ENCODE data around the gene OR4D6. TPM values are rescaled to one million over a fixed set of nuclear protein-coding genes. Genes with fewer than 3 reads are reported as not detected.

OR4D6 gene
- not detected for polyA plus RNA-seq (2013, experiment 1 of 2)
- polyA plus RNA-seq (2013, experiment 2 of 2) = not detected

- Histone ChIP-seq H2AK5ac (ENCODE audit: low read length) (no peak within 1 kb of the TSS), H3K9ac (ENCODE audit: low read length) (no peak within 1 kb of the TSS), H3K4me2 (ENCODE audit: low read length) (no peak within 1 kb of the TSS), H4K5ac (ENCODE audit: low read length) (no peak within 1 kb of the TSS), H4K8ac (ENCODE audit: low read depth, low read length) (no peak within 1 kb of the TSS), H3K4ac (ENCODE audit: low read depth, low read length) (no peak within 1 kb of the TSS), H2BK15ac (replicated peaks; ENCODE audit: low read depth) (no peak within 1 kb of the TSS), H3K79me1 (ENCODE audit: low read length) (no peaks in the 10 kb centered on the region), H3K23ac (ENCODE audit: low read length) (no peak within 1 kb of the TSS), H2BK5ac (ENCODE audit: low read length) (no peak within 1 kb of the TSS), H3K79me2 (ENCODE audit: control insufficient read depth, insufficient read depth, low read length) (no peaks in the 10 kb centered on the region), H3K18ac (ENCODE audit: low read length) (no peak within 1 kb of the TSS), H3K27ac (ENCODE audit: low read depth, low read length) (no peak within 1 kb of the TSS), H3K36me3 (ENCODE audit: control insufficient read depth, insufficient read depth, low read length) (no peaks in the 10 kb centered on the region), H3K56ac (ENCODE audit: low read length) (no peak within 1 kb of the TSS), H2BK120ac (ENCODE audit: low read depth, low read length) (no peak within 1 kb of the TSS), H3K4me1 (ENCODE audit: control insufficient read depth, low read depth, low read length) (no peaks in the 10 kb centered on the region), H3K4me3 (ENCODE audit: low read length) (no peak within 1 kb of the TSS), H3K27me3 (ENCODE audit: insufficient read depth, low read length, poor library complexity) (no peaks in the 10 kb centered on the region)
- no peak for DNase-seq
- WGBS (ENCODE audit: extremely low coverage, insufficient coverage, low lambda C conversion rate) = no CpG with 5 or more reads among the region's 2 CpGs
Observed at GRCh38 chr11:59456661-59457060, at the start of gene OR4D6. TSS of gene OR4D6 (plus strand) at chr11:59456961. CDS start at chr11:59456961, 0 bp downstream.

- no peak overlapping the region for H3K18ac ChIP-seq (ENCODE audit: low read length)
- no peak overlapping the region for H3K4ac ChIP-seq (ENCODE audit: low read depth, low read length)
- no peaks in the 10 kb centered on the region for H3K79me1 ChIP-seq (ENCODE audit: low read length)
- H3K56ac ChIP-seq (ENCODE audit: low read length) = no peak overlapping the region
- no peak overlapping the region for H3K27ac ChIP-seq (ENCODE audit: low read depth, low read length)
- no peaks in the 10 kb centered on the region for H3K4me1 ChIP-seq (ENCODE audit: control insufficient read depth, low read depth, low read length)
- no peak overlapping the region for H2BK15ac ChIP-seq (replicated peaks; ENCODE audit: low read depth)
- no peak overlapping the region for H3K23ac ChIP-seq (ENCODE audit: low read length)
- no peak overlapping the region for H4K5ac ChIP-seq (ENCODE audit: low read length)
- H3K79me2 ChIP-seq (ENCODE audit: control insufficient read depth, insufficient read depth, low read length) = no peaks in the 10 kb centered on the region
- no peak overlapping the region for H2AK5ac ChIP-seq (ENCODE audit: low read length)
- no peak overlapping the region for H3K4me3 ChIP-seq (ENCODE audit: low read length)
- H2BK120ac ChIP-seq (ENCODE audit: low read depth, low read length) = no peak overlapping the region
- no peak overlapping the region for H4K8ac ChIP-seq (ENCODE audit: low read depth, low read length)
- no peaks in the 10 kb centered on the region for H3K36me3 ChIP-seq (ENCODE audit: control insufficient read depth, insufficient read depth, low read length)
- H3K4me2 ChIP-seq (ENCODE audit: low read length) = no peak overlapping the region
- WGBS (ENCODE audit: extremely low coverage, insufficient coverage, low lambda C conversion rate) = no CpG with 5 or more reads among the region's 2 CpGs
- H2BK5ac ChIP-seq (ENCODE audit: low read length) = no peak overlapping the region
- DNase-seq = no peak
- no peak overlapping the region for H3K9ac ChIP-seq (ENCODE audit: low read length)
- no peaks in the 10 kb centered on the region for H3K27me3 ChIP-seq (ENCODE audit: insufficient read depth, low read length, poor library complexity)
Observed at GRCh38 chr11:59413646-59414045, 43.1 kb upstream of the OR4D6 start.

DNA sequence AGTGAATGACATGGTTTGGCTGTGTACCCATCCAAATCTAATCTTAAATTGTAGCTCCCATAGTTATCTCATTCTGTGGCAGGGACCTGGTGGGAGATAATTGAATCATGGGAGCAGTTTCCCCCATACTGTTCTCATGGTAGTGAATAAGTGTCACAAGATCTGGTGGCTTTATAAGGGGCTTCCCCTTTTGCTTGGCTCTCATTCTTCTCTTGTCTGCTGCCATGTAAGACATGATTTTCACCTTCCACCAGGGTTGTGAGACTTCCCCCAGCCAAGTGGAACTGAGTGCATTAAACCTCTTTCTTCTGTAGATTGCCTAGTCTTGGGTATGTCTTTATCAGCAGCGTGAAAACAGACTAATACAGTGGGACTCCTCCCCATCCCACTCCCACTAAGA is 41.6 kb upstream of the OR4D6 start:
- no peak overlapping the region for H2BK5ac ChIP-seq (ENCODE audit: low read length)
- DNase-seq = no peak
- H3K4me2 ChIP-seq (ENCODE audit: low read length) = no peak overlapping the region
- H3K9ac ChIP-seq (ENCODE audit: low read length) = no peak overlapping the region
- H3K23ac ChIP-seq (ENCODE audit: low read length) = no peak overlapping the region
- no peak overlapping the region for H3K4ac ChIP-seq (ENCODE audit: low read depth, low read length)
- no peak overlapping the region for H2BK120ac ChIP-seq (ENCODE audit: low read depth, low read length)
- no peaks in the 10 kb centered on the region for H3K36me3 ChIP-seq (ENCODE audit: control insufficient read depth, insufficient read depth, low read length)
- H2BK15ac ChIP-seq (replicated peaks; ENCODE audit: low read depth) = no peak overlapping the region
- no peak overlapping the region for H3K27ac ChIP-seq (ENCODE audit: low read depth, low read length)
- no peak overlapping the region for H2AK5ac ChIP-seq (ENCODE audit: low read length)
- H3K79me1 ChIP-seq (ENCODE audit: low read length) = no peaks in the 10 kb centered on the region
- WGBS (ENCODE audit: extremely low coverage, insufficient coverage, low lambda C conversion rate) = no CpG with 5 or more reads among the region's 1 CpG
- no peak overlapping the region for H3K18ac ChIP-seq (ENCODE audit: low read length)
- no peak overlapping the region for H3K4me3 ChIP-seq (ENCODE audit: low read length)
- H3K4me1 ChIP-seq (ENCODE audit: control insufficient read depth, low read depth, low read length) = no peaks in the 10 kb centered on the region
- no peak overlapping the region for H4K5ac ChIP-seq (ENCODE audit: low read length)
- no peak overlapping the region for H4K8ac ChIP-seq (ENCODE audit: low read depth, low read length)
- no peak overlapping the region for H3K56ac ChIP-seq (ENCODE audit: low read length)
- no peaks in the 10 kb centered on the region for H3K79me2 ChIP-seq (ENCODE audit: control insufficient read depth, insufficient read depth, low read length)
- no peaks in the 10 kb centered on the region for H3K27me3 ChIP-seq (ENCODE audit: insufficient read depth, low read length, poor library complexity)

- Histone ChIP-seq H2AK5ac (ENCODE audit: low read length) (no peak overlapping the region), H3K79me2 (ENCODE audit: control insufficient read depth, insufficient read depth, low read length) (no peaks in the 10 kb centered on the region), H2BK5ac (ENCODE audit: low read length) (no peak overlapping the region), H3K4me3 (ENCODE audit: low read length) (no peak overlapping the region), H3K27ac (ENCODE audit: low read depth, low read length) (no peak overlapping the region), H3K18ac (ENCODE audit: low read length) (no peak overlapping the region), H2BK15ac (replicated peaks; ENCODE audit: low read depth) (no peak overlapping the region), H4K8ac (ENCODE audit: low read depth, low read length) (no peak overlapping the region), H3K27me3 (ENCODE audit: insufficient read depth, low read length, poor library complexity) (no peaks in the 10 kb centered on the region), H3K79me1 (ENCODE audit: low read length) (no peaks in the 10 kb centered on the region), H3K23ac (ENCODE audit: low read length) (no peak overlapping the region), H3K4ac (ENCODE audit: low read depth, low read length) (no peak overlapping the region), H2BK120ac (ENCODE audit: low read depth, low read length) (no peak overlapping the region), H3K4me1 (ENCODE audit: control insufficient read depth, low read depth, low read length) (no peaks in the 10 kb centered on the region), H4K5ac (ENCODE audit: low read length) (no peak overlapping the region), H3K56ac (ENCODE audit: low read length) (no peak overlapping the region), H3K36me3 (ENCODE audit: control insufficient read depth, insufficient read depth, low read length) (no peaks in the 10 kb centered on the region), H3K9ac (ENCODE audit: low read length) (no peak overlapping the region), H3K4me2 (ENCODE audit: low read length) (no peak overlapping the region)
- no peak for DNase-seq
- WGBS (ENCODE audit: extremely low coverage, insufficient coverage, low lambda C conversion rate) = no CpG with 5 or more reads among the region's 5 CpGs
Observed at GRCh38 chr11:59416613-59417012, 40.1 kb upstream of the OR4D6 start.

DNA sequence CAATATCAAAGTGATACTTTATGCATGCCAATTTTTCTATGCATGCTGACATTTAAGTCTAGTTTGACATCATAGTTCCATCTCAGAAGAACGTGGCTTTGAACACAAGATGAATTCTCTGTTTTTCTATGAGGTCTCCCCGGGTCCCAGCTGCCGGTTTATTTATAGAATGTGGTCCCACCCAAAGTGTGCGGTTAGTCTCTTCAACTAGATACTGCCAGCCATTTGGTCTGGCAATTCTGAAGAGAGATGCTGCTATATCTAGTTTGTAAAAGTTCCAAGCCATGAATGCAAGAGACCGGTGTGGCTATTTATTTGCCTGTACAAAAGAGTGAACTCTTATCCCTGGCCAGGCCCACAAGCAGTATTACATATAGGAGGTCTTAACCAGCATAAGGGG is 39.7 kb upstream of the OR4D6 start:
- no peaks in the 10 kb centered on the region for H3K79me2 ChIP-seq (ENCODE audit: control insufficient read depth, insufficient read depth, low read length)
- H2BK5ac ChIP-seq (ENCODE audit: low read length) = no peak overlapping the region
- H3K56ac ChIP-seq (ENCODE audit: low read length) = no peak overlapping the region
- H3K36me3 ChIP-seq (ENCODE audit: control insufficient read depth, insufficient read depth, low read length) = no peaks in the 10 kb centered on the region
- H3K27me3 ChIP-seq (ENCODE audit: insufficient read depth, low read length, poor library complexity) = no peaks in the 10 kb centered on the region
- no peak overlapping the region for H3K4ac ChIP-seq (ENCODE audit: low read depth, low read length)
- no peak overlapping the region for H3K23ac ChIP-seq (ENCODE audit: low read length)
- no peak overlapping the region for H4K5ac ChIP-seq (ENCODE audit: low read length)
- H3K4me3 ChIP-seq (ENCODE audit: low read length) = no peak overlapping the region
- no peak overlapping the region for H4K8ac ChIP-seq (ENCODE audit: low read depth, low read length)
- no peak overlapping the region for H2BK120ac ChIP-seq (ENCODE audit: low read depth, low read length)
- no peaks in the 10 kb centered on the region for H3K79me1 ChIP-seq (ENCODE audit: low read length)
- no peaks in the 10 kb centered on the region for H3K4me1 ChIP-seq (ENCODE audit: control insufficient read depth, low read depth, low read length)
- no peak for DNase-seq
- H3K18ac ChIP-seq (ENCODE audit: low read length) = no peak overlapping the region
- H3K9ac ChIP-seq (ENCODE audit: low read length) = no peak overlapping the region
- H3K27ac ChIP-seq (ENCODE audit: low read depth, low read length) = no peak overlapping the region
- WGBS (ENCODE audit: extremely low coverage, insufficient coverage, low lambda C conversion rate) = no CpG with 5 or more reads among the region's 5 CpGs
- H3K4me2 ChIP-seq (ENCODE audit: low read length) = no peak overlapping the region
- no peak overlapping the region for H2AK5ac ChIP-seq (ENCODE audit: low read length)
- no peak overlapping the region for H2BK15ac ChIP-seq (replicated peaks; ENCODE audit: low read depth)

DNA sequence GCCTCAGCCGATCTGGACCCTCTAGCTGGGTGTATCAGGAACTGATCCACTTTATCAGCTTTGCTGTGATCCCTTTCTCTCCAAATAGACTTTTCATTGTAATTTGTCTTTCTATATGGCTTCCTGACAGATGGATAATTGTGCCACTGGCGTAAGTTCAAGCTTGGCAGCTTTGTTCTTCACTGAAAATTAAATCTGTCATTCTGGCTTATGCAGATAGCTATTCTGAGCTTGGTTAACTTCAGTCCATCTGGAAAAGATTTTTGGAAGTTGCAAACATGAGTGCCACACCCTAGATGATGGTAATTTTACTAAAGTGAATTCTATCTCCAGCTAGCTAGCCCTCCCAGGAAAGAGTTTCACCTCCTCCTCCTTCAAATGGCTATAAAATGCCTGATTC is 38.6 kb upstream of the OR4D6 start:
- Histone ChIP-seq H3K27me3 (ENCODE audit: insufficient read depth, low read length, poor library complexity) (no peaks in the 10 kb centered on the region), H4K5ac (ENCODE audit: low read length) (no peak overlapping the region), H2BK120ac (ENCODE audit: low read depth, low read length) (no peak overlapping the region), H3K18ac (ENCODE audit: low read length) (no peak overlapping the region), H2BK5ac (ENCODE audit: low read length) (no peak overlapping the region), H3K4ac (ENCODE audit: low read depth, low read length) (no peak overlapping the region), H3K9ac (ENCODE audit: low read length) (no peak overlapping the region), H3K56ac (ENCODE audit: low read length) (no peak overlapping the region), H3K79me1 (ENCODE audit: low read length) (no peaks in the 10 kb centered on the region), H3K4me2 (ENCODE audit: low read length) (no peak overlapping the region), H4K8ac (ENCODE audit: low read depth, low read length) (no peak overlapping the region), H3K23ac (ENCODE audit: low read length) (no peak overlapping the region), H2BK15ac (replicated peaks; ENCODE audit: low read depth) (peak overlapping the region; percentile 74), H3K36me3 (ENCODE audit: control insufficient read depth, insufficient read depth, low read length) (no peaks in the 10 kb centered on the region), H3K79me2 (ENCODE audit: control insufficient read depth, insufficient read depth, low read length) (no peaks in the 10 kb centered on the region), H3K4me1 (ENCODE audit: control insufficient read depth, low read depth, low read length) (no peaks in the 10 kb centered on the region), H3K27ac (ENCODE audit: low read depth, low read length) (no peak overlapping the region), H2AK5ac (ENCODE audit: low read length) (no peak overlapping the region), H3K4me3 (ENCODE audit: low read length) (no peak overlapping the region)
- DNase-seq = no peak
- WGBS (ENCODE audit: extremely low coverage, insufficient coverage, low lambda C conversion rate) = no CpG with 5 or more reads among the region's 2 CpGs
